GM18507 (cell line): ENCODE measurements around the gene OCLN.
"Not testable (repeated sequence)": the region's sequence is repeated elsewhere in the genome, so short reads cannot be mapped to it uniquely, and the experiment has no call there.

ENCODE experiments used
- DNase-seq: peaks from one replicate; pipeline ENCODE4 v3.0.0; 2011; ENCODE audit warnings: low read depth; ENCODE audit not compliant: insufficient read length; ENCODE audit errors: extremely low spot score
- FAIRE-seq: peaks from 2 replicates; lab custom pipeline; 2011; peaks lifted over from hg19 to GRCh38; lab: Jason Lieb, UNC

OCLN gene

GRCh38 chr5:69522035-69522434 lies 29.4 kb downstream of the OCLN start:
- DNase-seq = no peak
- FAIRE-seq = no peak

- DNase-seq (no peak), FAIRE-seq (no peak)
These were observed 32.9 kb downstream of the OCLN start for GRCh38 chr5:69525490-69525889.

GRCh38 chr5:69526660-69527059 lies 34.1 kb downstream of the OCLN start:
- FAIRE-seq (no peak), DNase-seq (no peak)

- FAIRE-seq (no peak), DNase-seq (no peak)
These were observed 34.7 kb downstream of the OCLN start for GRCh38 chr5:69527128-69527770.

GRCh38 chr5:69528035-69528434 lies 35.4 kb downstream of the OCLN start:
- no peak for DNase-seq
- FAIRE-seq = no peak

- no peak for FAIRE-seq
- no peak for DNase-seq
These were observed 36.0 kb downstream of the OCLN start for GRCh38 chr5:69528609-69529008.

GRCh38 chr5:69530561-69531405 lies 38.2 kb downstream of the OCLN start:
- FAIRE-seq (no peak), DNase-seq (no peak)

GRCh38 chr5:69531406-69531801 lies 38.8 kb downstream of the OCLN start:
- no peak for FAIRE-seq
- no peak for DNase-seq

GRCh38 chr5:69537911-69538310 lies 45.3 kb downstream of the OCLN start:
- DNase-seq, FAIRE-seq: not testable (repeated sequence)

GRCh38 chr5:69538735-69539134 lies 46.1 kb downstream of the OCLN start:
- DNase-seq, FAIRE-seq: not testable (repeated sequence)

- DNase-seq, FAIRE-seq: not testable (repeated sequence)
These were observed 48.8 kb downstream of the OCLN start for GRCh38 chr5:69541347-69541746.

GRCh38 chr5:69542838-69543618 lies 50.4 kb downstream of the OCLN start:
- not testable (repeated sequence) for DNase-seq
- FAIRE-seq = peak; percentile 12

GRCh38 chr5:69544602-69545001 lies 52.0 kb downstream of the OCLN start:
- not testable (repeated sequence) for DNase-seq, FAIRE-seq

- not testable (repeated sequence) for DNase-seq, FAIRE-seq
These were observed 67.3 kb downstream of the OCLN start, which contains the start of gene GTF2H2C for GRCh38 chr5:69559908-69560330. Gene GTF2H2C (plus strand): TSS chr5:69560191. CDS start chr5:69565133, 4,942 bp downstream.

- not testable (repeated sequence) for FAIRE-seq, DNase-seq
These were observed 68.2 kb downstream of the OCLN start for GRCh38 chr5:69560587-69561431.

GRCh38 chr5:69566172-69566571 lies 73.6 kb downstream of the OCLN start:
- FAIRE-seq, DNase-seq: not testable (repeated sequence)

GRCh38 chr5:69568072-69568471 lies 75.5 kb downstream of the OCLN start:
- not testable (repeated sequence) for FAIRE-seq, DNase-seq

GRCh38 chr5:69583356-69583755 lies 90.8 kb downstream of the OCLN start:
- not testable (repeated sequence) for DNase-seq, FAIRE-seq
